GM18519 (cell line): ENCODE data around the gene NKAIN4.

Experiments used
- ATAC-seq: cut with Tn5 transposase; IDR thresholded peaks from one replicate; pipeline ENCODE4 v1.9.1; 2021; ENCODE audit warnings: mild to moderate bottlenecking, moderate library complexity; ENCODE audit not compliant: unreplicated experiment, low FRiP score

NKAIN4 gene

DNA sequence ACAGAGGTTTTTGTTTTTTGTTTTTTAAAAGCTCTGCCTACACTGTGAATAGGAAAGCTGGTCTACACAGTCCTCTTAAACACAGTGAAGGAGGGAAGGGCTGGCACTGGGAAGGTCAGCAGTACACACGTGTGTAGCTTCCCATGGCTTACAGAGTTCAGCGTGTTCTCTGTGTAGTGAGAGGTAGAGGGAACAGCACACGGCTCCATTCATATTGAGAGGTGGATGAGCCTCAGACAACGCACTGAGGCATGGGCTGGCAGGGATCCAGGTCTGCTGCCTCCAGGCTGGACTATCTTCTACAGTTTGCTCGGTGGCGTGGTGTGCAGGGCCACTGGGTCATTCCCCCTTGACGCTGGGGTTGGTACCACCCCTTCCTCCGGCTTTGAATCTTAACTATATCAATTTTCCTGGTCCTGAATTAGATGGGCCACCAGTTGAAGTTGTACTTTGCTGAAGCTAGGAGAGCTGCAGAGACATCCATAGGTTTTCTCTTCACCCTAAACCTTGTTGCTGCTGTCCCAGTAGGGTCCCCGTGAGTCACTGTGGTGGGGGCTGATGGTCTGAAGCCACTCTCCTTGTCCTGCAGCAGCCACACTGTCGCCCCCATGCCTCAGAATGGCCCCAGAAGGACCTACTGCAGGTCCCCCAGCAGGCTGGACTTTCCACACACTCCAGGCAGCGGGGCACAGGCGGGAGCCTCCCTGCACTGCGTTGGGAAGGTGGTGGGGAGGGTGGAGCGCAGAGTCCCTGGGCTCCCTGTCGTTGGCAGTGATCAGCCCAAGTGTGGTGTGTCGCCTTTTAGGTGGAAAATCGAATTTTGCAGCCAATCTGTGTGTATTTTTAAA is 20.3 kb upstream of the NKAIN4 start:
- no peak for ATAC-seq

DNA sequence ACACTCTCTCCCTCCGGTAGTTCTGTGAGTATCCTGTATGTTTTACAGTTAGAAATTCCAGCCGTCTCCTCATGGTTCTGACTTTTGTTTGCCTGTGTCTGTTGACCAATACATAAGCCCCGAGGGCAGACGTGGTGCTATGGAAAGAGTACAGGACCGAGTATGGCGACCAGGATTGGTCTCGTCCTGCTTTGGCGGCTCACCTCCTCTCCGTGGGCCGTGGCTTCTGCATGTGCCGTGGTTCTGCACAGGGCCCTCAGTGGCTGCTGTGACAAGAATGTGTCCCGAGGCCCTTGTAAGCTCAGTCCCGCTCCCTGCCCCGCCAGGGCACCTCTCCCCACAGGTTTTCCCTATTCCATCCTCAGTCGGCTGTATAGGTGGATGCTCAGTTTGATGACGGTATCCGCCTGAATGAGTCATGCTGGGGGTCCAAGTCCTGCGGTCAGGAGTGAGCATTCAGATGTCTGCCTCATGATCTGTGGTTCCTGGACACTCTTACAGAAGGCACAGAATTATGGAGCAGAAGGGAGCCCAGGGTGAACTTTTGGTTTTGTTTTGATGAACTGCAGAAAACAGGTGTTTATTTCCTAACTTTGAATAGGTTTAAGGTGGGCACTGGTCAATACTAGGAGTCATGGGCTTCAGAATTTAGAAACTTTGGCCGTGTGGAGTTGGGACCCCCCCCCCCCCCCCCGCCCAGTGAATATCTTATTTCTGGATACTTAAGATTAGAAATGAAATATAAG is 19.5 kb upstream of the NKAIN4 start:
- ATAC-seq = no peak

DNA sequence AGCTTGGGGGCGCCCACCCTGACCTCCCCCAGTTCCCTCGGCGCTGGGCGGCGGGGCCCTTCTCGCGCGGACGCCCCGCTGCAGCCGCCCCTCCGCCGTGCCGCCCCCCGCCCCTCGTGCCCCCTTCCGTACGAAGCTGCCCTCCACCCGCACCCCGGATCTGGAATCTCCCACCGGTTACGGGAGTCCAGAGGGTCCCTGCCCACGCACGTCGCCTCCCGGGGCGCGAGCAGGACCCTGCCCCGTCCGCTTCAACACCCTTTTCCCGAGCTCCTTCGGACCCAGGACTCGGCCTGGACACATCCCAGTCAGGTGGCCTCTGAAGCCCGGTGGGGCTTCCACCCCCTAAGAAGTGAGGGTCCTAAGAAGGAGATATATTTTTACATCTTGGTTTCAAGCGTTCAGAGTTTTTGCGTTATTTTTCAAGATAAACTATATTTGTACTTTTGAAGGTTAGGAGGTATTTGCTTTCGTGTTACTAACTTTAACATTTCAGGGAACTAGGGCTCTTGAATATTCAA is 18.9 kb upstream of the NKAIN4 start:
- no peak for ATAC-seq

DNA sequence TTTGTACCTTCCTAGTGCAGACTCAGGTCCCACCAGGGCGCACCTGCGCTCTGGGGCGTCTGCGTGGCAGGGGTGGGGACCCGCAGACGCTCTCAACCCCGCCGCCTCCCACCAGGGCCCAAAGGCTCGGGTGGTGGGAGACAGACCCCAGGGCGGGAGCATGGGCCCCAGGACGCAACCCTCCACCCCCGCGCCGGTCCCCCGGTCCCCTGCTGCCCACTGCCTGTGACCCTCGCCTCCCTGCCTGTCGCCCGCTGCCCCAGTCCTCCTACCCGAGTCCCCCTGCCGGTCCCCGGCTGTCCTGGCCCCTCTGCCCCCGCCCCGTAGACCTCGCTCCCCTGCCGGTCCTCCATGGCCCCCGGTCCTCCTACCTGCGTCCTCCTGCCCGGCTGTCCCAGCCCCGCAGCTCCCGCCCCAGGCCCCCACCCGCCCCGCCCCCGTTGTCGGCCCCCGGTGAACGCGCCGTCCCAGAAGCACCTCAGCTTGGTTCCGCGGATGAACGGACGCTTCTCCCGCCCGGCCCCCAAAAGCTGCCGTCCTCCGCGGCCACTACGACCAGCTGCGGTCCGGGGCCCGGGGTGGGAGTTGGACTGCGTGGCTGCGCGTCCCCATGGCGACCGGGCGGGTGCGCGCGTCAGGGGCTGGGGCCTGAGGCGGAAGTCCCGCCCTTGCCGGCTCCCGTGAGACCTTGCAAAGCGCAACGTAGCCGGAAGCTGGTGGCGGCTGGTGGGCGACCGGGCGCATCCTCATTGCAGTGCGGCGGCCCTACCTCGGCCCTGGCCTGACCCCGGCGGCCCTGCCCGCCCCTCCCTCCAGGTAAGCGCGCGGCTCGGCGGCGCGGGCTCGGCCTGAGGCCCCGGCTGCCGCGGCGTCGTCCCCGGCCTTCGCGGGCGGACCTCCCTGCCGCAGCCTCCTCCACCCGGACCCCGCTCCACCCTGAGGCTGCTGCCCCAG is 18.1 kb upstream of the NKAIN4 start, which contains the start of gene ARFGAP1:
ARFGAP1 (plus strand) TSS at position 709 of the 954 bp plus-strand sequence. CDS start 2,768 bp downstream, outside the sequence.
- peak; percentile 64 for ATAC-seq

DNA sequence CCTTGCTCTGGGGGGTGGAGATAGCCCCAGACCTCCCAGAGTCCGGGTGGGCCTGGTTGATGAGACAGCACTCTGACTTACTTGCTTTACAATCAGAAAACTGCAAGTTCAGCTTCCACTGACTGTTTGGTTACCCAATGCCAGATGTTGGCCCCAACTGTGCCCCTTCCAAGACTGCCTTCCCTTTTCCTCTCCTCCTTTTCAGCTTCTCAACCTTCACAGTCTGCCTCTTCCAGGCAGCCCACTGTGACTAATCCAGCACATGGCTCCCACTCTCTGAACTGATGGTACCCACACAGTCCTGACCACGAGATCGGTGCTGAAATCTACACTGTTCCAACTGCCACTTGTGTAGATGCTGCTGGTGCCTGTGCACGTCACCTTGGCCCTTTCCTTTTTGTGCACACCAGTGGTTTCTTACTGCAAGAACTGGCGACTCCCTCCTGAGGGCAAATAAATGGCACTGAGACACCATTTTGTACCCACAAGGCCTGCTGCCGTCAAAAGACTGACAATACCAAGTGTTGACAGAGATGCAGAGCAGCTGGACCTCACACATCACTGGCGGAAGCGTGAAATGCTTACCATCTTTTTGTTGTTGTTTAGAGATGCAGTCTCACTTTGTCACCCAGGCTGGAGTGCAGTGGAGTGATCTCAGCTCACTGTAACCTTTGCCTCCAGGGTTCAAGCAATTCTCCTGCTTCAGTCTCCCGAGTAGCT is 16.5 kb upstream of the NKAIN4 start:
- no peak for ATAC-seq

DNA sequence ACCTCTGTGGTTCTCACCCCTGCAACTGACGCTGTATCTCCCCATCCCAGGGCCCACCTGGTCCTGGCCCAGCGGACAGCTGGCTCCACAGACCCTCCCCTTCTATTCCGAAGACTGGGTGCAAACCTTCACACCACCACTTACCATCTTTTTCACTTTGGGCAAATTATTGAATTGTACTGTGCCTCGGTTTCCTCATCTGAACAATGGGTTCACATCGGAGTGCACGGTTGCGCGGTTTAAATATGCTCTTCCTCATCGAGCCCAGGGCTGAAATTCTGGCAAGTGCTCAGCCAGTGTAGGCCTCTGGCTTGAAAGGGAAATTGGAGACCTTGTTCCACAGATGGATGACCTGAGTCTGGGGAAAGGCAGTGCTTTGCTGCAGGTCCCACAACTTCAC is 15.5 kb upstream of the NKAIN4 start:
- ATAC-seq = no peak

DNA sequence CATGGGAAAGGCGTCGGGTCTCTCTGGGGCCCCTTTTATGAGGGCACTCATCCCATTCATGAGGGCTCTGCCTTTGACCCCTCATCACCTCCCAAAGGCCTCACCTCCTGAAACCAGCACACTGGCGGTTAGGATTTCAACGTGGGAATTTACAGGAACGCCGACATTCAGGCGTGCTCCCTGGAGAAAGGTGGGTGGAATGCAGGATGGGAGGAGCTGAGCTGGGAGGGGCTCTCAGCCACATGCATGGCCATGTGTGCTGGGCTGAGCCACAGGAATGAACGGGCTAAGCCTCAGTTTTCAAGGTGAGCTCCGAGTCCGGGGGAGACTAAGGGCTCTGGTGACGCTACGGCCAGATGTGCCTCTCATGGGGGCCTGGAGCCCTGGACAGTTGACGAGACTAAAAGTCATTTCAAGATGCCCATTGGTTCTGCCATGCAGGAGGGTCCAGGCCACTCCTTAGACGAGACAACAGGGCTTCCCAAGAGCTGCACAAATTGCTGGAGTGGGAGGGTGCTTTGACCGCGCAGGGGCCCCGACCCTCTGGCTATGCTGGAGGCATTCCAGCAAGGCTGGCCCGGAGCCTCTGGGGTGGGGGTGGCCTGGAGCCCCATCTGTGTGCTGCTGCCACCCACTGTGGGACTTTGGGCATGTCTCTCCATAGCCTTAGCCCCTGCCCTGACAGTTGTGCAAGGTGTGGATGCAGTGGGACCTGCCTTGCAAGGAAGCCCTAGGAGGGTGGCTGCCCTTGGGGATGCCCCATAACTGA is 14.6 kb upstream of the NKAIN4 start:
- ATAC-seq = no peak

DNA sequence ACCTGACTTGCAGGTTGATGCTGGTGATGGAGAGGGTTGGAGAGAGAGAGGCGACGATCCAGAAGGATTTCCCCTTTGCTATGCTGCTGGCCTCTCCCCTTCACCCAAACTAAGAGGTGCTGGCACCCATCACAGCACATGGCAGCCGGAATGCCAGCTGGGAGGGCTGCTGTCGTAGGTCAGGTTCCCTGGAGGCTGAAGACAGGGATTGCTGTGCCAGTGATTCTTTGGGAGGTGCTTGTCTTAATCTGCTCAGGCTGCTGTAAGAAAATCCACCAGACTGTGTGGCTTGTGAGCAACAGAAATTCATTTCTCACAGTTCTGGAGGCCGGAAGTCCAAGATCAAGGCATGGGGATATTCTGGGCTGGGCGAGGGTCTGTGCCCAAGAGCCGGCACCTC is 14.0 kb upstream of the NKAIN4 start:
- ATAC-seq = no peak

DNA sequence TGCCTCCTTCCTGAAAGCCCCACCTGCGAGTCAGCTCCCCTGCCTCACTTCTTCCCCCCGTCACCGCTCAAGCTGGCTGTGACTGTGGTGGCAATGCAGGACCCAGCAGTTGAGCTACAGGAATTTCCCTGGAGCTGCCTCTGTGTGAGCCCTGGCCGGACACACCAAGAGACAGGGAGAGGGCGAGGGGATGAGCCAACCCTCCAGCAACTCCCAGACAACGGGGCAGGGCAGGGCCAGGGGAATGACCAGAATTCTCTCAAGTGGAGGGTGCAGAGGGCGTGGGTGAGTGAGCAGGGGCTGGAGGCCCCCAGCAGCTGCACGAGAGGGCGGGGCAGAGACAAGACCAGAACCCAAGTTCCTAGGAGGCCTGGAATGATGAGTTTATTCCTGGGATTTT is 13.4 kb upstream of the NKAIN4 start:
- ATAC-seq = no peak

DNA sequence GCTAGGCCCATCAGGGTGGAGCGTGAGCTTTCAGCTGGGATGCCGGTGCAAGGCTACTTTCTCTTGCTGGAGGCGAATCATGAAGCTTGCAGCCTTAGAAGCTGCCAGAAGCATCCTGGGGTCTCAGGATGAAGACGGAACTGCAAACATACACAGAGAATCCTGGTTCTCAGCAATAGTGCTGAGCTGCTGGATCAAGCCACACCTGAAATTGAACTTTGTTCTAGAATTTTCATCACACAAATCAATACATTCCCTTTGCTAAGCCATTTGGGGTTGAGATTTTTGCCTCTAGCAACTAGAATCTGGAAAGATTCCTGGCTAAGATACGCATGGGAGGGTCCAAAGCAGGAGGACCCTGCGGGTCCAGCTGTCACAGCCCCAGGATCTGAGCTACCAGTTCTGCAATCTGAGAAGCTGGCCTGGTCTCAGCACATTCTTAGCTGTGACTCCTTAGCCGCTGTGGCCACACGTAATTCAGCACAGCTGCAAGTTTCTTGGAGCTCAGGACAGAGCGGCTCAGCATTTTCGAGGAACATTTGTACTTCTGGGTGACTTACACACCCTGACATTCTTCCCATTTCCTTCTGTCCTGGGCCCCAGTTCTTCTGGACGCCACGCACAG is 11.7 kb upstream of the NKAIN4 start:
- ATAC-seq = no peak

DNA sequence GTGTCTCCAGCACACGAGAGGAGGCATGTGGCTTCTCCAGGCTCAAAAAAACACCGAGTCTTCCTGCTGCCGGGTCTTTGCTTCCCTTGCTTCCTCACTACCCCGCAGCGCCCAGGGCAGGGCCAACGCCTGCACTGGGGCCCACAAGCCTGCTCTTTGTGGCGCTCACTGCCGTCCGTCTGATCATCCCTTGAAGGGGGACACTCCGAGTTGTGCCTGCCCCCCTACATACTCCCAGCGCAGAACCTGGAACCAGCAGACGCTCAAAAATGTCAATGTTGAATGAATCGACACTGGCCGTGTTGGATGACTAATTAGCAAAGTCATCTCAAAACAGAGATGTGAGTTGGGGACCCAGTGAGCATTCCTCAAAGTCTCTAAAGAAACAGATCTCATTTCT is 10.3 kb upstream of the NKAIN4 start:
- ATAC-seq = no peak

DNA sequence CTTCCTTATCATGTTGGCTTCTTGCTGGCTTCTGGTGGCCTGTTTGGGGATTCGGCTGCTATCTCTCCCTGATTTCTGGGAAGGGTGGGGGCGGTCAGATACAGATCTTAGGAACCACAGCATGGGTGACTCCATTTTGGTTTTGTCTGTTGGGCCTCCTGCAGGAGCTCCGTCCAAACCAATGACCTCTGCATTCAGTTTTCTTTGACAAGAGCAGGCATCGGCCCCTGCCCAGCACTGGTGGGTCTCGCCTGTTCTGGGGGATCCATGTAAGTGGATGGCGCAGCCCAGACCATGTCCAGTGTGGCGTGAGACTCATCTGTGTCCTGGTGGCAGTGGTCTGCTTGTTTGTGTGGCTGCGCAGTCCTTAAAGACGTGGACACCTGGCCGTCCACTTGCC is 9.7 kb upstream of the NKAIN4 start:
- no peak for ATAC-seq

DNA sequence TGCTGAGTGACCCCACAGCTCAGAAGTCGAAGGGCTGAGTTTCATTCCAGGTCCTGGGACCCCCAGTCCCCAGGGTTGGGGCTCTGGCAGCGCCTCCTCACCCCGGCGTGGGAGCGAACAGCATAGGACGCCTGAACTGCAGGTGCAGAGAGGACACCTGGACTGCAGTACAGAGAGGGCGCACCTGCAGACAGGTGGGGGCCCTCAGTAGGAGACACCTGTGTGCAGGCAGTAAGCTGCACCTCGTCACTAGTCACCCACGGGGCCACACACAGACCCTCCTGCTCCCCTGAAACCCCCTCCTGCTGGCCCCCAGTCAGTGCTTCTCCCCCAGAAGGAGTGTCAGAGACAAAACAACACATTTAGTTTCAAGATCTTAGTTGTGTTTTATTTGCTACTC is 8.6 kb upstream of the NKAIN4 start:
- ATAC-seq = no peak

DNA sequence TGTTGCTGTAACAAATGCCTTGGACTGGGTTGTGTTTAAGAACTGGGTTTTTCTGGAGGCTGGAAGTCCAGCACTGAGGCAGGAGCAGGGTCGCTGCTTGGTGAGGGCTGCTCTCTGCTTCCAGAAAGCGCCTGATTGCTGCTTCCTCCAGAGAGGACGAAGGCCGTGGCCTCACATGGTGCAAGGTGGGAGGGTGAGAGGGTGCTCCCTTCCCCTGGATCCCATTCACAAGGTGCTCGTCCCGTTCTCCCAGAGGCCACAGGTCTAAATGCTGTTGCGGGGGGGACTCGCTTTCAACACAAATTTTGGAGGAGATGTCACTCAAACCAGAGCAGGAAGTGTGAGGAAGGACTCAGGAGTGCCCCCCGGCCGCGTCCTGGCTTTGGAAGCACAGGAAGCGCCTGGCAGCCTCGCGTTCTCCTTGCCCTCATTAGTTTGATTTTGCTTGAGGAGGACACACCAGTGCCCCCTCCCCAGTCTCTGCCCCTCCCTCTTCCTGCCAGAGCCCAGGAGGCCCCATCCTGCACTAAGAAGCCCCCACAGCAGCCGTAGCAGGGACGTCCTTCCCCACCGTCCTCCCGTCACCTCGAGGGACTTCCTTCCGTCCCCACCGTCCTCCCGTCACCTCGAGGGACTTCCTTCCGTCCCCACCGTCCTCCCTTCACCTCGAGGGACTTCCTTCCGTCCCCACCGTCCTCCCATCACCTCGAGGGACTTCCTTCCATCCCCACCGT is 7.7 kb upstream of the NKAIN4 start:
- ATAC-seq = no peak

DNA sequence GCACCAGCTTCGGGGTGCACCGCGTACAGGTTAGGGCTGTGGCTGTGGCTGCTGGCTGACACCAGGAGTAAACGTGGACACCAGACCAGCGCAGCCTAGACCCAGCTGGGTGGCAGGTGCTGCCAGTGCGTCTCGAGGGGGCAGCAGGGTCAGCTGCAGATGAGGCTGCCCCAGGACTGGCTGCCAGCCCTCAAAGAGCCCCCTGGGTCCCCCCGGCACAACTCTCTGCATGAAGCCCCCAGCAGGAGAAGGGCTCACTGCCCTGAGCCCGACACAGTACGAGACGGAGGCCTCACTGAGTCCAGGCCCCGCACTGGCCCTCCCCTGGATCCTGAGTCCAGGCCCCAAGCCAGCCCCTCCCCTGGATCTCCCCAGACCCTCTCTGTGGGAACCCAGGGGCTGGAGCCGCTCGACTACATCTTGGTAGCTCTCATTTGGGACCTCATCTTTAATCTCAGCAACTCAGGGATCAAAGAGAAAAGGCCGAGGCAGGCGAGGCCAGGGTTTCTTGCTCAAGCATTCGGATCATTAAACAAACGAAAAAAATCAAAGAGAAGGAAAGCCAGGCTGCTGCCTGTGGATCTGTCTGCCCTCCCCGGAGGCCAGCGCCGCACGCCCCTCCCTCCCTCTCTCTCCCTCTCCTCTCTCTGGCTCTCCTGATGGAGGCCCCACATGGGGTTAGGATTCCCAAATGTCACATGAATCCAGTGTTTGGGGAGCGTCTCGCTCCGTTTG is 7.0 kb upstream of the NKAIN4 start:
- no peak for ATAC-seq

DNA sequence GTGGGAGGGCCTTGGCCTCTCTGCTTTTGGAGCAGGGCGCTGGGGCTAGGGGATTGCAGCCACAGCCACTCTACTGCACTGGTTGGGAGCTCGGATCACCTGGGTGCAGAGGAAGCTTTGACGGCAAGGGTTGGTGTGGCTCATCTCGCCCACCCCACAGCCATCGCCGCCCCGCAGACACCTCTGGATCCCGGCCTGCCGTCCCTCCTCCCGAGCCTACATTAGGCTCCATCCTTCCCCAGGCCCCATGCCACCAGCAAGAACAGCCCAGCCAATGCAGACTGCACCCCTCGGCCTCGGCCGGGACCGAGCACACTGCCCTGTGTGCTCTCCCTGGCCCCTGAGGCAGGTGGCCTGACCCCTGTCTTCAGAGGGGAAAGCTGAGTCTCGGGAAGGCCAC is 6.3 kb upstream of the NKAIN4 start:
- ATAC-seq = no peak

DNA sequence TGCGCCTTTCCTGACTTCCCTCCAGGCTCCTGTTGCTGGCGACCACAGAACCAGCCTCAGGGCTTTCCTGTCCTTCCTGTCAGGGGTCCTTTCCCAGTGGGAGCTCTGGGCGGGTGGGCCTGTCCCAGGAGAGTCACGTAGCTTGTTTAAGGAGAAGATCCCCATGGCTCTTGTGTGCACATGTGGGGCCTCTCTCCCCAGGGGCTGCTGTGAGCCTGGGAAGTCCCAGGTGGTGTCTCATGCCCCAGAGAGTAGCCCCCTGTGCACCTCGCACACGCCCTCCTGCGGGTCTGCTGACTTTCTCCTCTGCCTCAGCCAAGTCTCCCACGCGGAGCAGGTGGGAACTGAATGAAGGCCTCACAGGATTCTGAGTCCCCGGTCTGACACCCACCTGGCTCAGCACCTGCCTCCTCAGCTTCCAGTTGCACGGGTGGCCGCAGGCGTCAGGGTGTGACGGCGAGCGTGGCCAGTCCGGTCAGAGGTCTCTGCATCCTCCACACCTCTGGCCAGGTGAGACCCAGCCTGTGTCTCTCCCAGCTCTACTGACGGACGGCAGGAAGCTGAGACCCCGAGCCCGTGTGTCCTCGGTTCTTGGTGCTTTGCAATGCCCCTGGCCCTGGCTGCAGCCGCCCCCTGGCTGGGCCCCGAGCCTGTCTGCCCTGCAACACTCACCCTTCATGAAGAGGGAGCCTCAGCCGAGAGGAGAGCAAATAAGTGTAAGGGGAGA is 5.6 kb upstream of the NKAIN4 start:
- ATAC-seq = no peak
